DMS 273 (cell line): ENCODE measurements around the gene ADORA2A.
"Not testable (repeated sequence)": the region's sequence is repeated elsewhere in the genome, so short reads cannot be mapped to it uniquely, and the experiment has no call there.

ENCODE experiments used
- DNase-seq: peaks from one replicate; lab custom pipeline; 2025; ENCODE audit not compliant: unreplicated experiment; lab: John Stamatoyannopoulos, UW

Gene ADORA2A

DNA sequence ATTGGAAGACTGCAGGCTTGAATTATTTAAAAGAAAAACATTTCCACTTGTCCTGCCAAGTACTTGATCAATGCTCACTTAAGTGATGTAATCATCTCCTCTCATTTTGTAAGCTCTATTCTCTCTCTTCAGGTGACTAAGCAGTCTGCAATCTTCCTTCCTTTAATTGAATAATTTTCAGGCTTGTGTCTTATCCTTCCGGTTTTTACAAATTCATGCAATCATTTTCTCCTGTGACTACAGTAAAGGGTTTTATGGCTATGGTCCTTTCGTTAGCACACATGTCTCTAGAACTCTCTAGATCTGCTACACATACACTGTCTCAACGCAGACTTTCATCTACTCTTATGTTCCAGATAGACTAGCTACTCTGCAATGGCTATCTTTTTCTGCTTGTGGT, 55.2 kb downstream of the ADORA2A start:
- DNase-seq, result no peak

DNA sequence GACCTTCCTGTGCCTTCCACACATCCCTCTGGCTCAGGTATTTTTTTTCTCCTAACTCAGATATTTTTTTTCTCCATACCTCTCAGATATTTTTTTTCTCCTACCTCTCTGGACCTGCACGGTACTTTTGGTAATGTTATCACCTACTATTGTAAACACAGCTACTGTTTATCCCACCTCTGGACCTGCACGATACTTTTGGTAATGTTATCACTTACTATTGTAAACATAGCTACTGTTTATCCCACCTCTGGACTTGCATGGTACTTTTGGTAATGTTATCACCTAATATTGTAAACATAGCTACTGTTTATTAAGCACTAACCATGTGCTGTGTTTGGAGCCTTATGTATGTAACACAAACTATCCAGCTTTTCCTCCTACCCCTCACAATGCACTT, 55.6 kb downstream of the ADORA2A start:
- no peak for DNase-seq

DNA sequence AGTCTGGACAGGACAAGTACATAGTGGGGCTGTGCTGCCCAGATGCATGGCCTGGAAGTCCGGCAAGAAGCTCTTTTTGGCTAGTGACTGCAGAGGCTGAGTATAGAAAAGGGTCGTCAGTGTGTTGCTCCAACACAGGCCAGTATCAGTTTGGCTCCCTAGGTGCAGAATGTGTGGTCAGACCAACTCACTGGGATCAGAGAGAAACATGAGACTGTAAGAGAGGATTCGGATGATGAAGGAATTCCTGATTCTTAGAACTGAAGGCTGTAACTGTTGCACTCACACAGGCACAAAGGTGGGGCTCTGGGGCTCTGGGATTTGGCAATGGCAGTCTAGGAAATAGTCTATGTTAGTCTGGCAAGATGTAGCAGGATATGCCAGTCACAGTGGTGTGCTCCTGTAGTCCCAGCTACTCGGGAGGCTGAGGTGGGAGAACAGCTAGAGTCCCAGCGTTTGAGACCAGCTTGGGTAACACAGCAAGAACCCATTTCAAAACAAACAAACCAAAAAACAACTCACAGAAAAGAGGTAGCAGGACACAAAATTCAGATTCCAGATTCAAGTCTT, 56.7 kb downstream of the ADORA2A start:
- DNase-seq, result no peak

DNA sequence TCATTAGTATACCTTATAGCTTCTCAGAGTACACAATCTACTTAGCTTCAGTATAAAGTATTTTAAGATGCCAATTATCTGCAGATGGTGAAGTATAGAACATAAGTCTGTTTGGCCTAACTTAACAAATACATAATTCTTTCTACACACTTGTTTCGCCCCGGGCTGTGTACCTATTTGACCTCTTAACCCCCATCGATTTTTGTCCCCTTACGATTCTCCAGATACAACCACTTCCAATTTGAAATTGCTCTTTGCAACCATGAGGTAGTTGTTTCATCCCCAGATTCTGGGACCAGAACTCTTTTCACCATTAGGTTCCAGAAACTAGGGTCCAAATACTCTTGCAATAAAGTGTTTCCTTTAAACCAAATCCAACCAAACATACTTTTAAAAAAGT, 57.8 kb downstream of the ADORA2A start:
- no peak for DNase-seq

DNA sequence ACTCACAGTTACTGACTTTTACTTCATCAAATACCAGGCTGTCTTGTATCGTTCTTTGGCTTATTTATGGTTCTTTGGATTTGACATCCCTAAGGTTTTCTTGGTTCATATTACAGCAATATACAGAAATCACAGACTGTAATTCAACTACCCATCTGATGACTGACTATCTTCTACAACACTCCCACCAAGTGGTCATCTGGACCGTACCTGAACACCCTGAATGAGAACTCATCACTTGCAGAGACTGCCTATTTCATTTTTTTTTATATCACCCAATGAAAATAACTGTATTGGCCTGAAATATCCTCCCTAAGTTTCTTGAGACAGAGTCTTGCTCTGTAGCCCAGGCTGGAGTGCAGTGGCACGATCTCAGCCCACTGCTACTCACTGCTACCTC, 58.2 kb downstream of the ADORA2A start:
- DNase-seq, result peak; percentile 10

DNA sequence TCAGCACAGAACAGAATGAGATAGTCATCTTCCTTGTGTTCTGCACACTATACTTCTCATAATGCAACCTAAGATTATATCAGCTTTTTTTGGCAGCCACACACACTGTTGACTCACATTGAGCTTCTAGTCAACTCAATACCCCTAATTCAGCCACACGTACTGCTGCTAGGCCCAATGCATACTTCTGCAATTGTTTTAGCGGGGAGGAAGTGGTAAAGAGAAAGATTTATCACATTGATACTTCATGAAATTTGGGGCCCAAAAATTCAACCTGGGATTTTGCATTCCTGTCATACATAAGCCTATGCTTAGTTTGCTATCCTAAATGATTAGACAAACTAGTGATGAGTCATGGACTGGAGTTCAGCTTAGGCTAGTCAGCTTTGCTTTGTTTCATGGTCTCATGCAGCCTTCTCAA, 59.1 kb downstream of the ADORA2A start:
- DNase-seq, result peak; percentile 18

DNA sequence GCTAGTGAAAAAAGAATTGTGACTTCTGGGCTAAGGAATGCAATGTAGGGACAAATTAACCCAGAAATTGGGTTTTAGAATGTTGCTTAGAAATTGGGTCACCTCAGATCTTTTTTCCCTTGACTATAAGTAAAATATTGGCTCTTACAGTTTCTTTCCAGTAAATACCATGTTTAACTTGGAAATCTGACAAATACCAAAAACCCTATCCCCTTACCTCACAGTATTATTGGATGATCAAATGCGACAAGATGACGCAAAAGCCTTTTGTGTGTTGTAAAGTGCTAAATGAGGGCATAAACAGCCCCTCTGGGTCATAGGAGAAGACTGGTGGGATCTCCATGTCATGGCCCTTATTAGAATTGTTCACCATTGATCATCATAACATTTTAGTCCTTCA, 61.6 kb downstream of the ADORA2A start:
- no peak for DNase-seq

DNA sequence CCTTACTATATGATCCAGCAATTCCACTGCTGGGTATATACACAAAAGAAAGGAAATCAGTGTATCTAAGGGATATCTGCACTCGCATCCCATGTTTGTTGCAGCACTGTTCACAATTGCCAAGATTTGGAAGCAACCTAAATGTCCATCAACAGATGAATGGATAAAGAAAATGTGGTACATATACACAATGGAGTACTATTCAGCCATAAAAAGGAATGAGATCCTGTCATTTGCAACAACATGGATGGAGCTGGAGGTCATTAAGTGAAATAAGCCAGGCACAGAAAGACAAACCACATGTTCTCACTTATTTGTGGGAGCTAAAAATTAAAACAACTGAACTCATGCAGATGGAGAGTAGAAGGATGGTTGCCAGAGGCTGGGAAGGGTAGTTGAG, 62.0 kb downstream of the ADORA2A start:
- not testable (repeated sequence) for DNase-seq
